Hepatocyte (in vitro differentiated cells): ENCODE results near the gene TCOF1. TPM values are rescaled to one million over a fixed set of nuclear protein-coding genes. Genes with fewer than 3 reads are reported as not detected.

Experiments
- DNase-seq: peaks from one replicate; pipeline ENCODE4 v3.0.0-alpha.2; 2016; ENCODE audit warnings: low spot score
- H2AFZ ChIP-seq: fragments of 200-600 bp; sonication (generic); 2 replicates; pipeline ENCODE4 v1.6.0; 2016; ENCODE audit warnings: antibody characterized with exemption, mild to moderate bottlenecking
- H3K27ac ChIP-seq: fragments of 200-600 bp; sonication (generic); 2 replicates; pipeline ENCODE4 v1.5.1; 2016; ENCODE audit warnings: mild to moderate bottlenecking
- H3K27me3 ChIP-seq: fragments of 200-600 bp; sonication (generic); 2 replicates; pipeline ENCODE4 v1.6.1; 2016
- H3K36me3 ChIP-seq: fragments of 200-600 bp; sonication (generic); replicated peaks from 2 replicates; pipeline ENCODE4 v1.5.1; 2016; ENCODE audit warnings: low read depth; ENCODE audit not compliant: insufficient read depth
- H3K4me1 ChIP-seq: fragments of 200-600 bp; sonication (generic); 2 replicates; pipeline ENCODE4 v1.5.1; 2016; ENCODE audit warnings: mild to moderate bottlenecking, moderate library complexity; ENCODE audit not compliant: insufficient read depth
- H3K4me2 ChIP-seq: fragments of 200-600 bp; sonication (generic); 2 replicates; pipeline ENCODE4 v1.6.0; 2016
- H3K4me3 ChIP-seq: fragments of 200-600 bp; sonication (generic); 2 replicates; pipeline ENCODE4 v1.5.1; 2016; ENCODE audit warnings: mild to moderate bottlenecking
- H3K79me2 ChIP-seq: fragments of 200-600 bp; sonication (generic); 2 replicates; pipeline ENCODE4 v1.6.0; 2017; ENCODE audit warnings: mild to moderate bottlenecking
- H3K9me2 ChIP-seq: fragments of 200-600 bp; sonication (generic); replicated peaks from 2 replicates; pipeline ENCODE4 v1.6.0; 2017; ENCODE audit warnings: mild to moderate bottlenecking; ENCODE audit not compliant: insufficient read depth
- H3K9me3 ChIP-seq: fragments of 200-600 bp; sonication (generic); 2 replicates; pipeline ENCODE4 v1.5.1; 2016; ENCODE audit warnings: low read depth, mild to moderate bottlenecking
- H4K20me1 ChIP-seq: fragments of 200-600 bp; sonication (generic); 2 replicates; pipeline ENCODE4 v1.6.0; 2016; ENCODE audit warnings: mild to moderate bottlenecking; ENCODE audit not compliant: insufficient read depth, poor library complexity, severe bottlenecking
- CTCF ChIP-seq: fragments of 200-600 bp; sonication (generic); IDR thresholded peaks from 2 replicates; pipeline ENCODE4 v1.5.1; 2016; ENCODE audit warnings: antibody characterized with exemption, mild to moderate bottlenecking; ENCODE audit not compliant: poor library complexity
- EZH2 ChIP-seq: fragments of 200-600 bp; sonication (generic); IDR thresholded peaks from 2 replicates; pipeline ENCODE4 v1.6.1; 2016; ENCODE audit warnings: antibody characterized with exemption, mild to moderate bottlenecking, borderline replicate concordance
- EZH2phosphoT487 ChIP-seq: fragments of 200-600 bp; sonication (generic); IDR thresholded peaks from one replicate; pipeline ENCODE4 v1.6.1; 2018; ENCODE audit warnings: antibody characterized with exemption, mild to moderate bottlenecking, low read depth, moderate library complexity; ENCODE audit not compliant: unreplicated experiment, severe bottlenecking
- WGBS: methylation state at CpG from one replicate; pipeline ENCODE4 v1.1.6; 2016; ENCODE audit warnings: low lambda C conversion rate; ENCODE audit errors: missing lambda C conversion rate; 5-methylcytosine and 5-hydroxymethylcytosine counted together
- polyA plus RNA-seq: library from polyadenylated mRNA; unstranded; fragments of >200 nt; fragmentation: Nextera tagmentation; extraction: Ambion mirVana; gene quantifications from 2 replicates; pipeline ENCODE4 v1.2.1, GENCODE V29; 2016
- total RNA-seq: library from RNA; depleted of rRNA; stranded (reverse); fragments of >200 nt; gene quantifications from 2 replicates; pipeline ENCODE4 v1.2.3, GENCODE V29; 2014

The TCOF1 gene
- total and polyA plus RNA-seq, 2 experiments from 2014 or later = 19.9 to 24.0 TPM

GRCh38 chr5:150310246-150310645 is 47.3 kb upstream of the TCOF1 start:
- no peak overlapping the region for H2AFZ ChIP-seq
- WGBS = 59% methylated on average over 5 of the region's 5 CpGs
- TF ChIP-seq EZH2phosphoT487 = no peak
- no peak for TF ChIP-seq EZH2
- TF ChIP-seq CTCF = no peak

GRCh38 chr5:150311015-150311692 is 46.3 kb upstream of the TCOF1 start:
- H3K79me2 ChIP-seq = no peaks in the 10 kb centered on the region
- no peak for DNase-seq
- no peak overlapping the region for H3K4me2 ChIP-seq
- no peaks in the 10 kb centered on the region for H3K36me3 ChIP-seq
- H2AFZ ChIP-seq = no peak overlapping the region
- no peaks in the 10 kb centered on the region for H4K20me1 ChIP-seq
- no peak overlapping the region for H3K4me3 ChIP-seq
- no peaks in the 10 kb centered on the region for H3K4me1 ChIP-seq
- TF ChIP-seq EZH2 (no peak), CTCF (no peak), EZH2phosphoT487 (no peak)
- no peaks in the 10 kb centered on the region for H3K9me2 ChIP-seq
- no peaks in the 10 kb centered on the region for H3K9me3 ChIP-seq
- no peak overlapping the region for H3K27ac ChIP-seq
- H3K27me3 ChIP-seq = no peaks in the 10 kb centered on the region
- WGBS = 83% methylated on average over 7 of the region's 7 CpGs

More at GRCh38 chr5:150310246-150310645, 47.3 kb upstream of the TCOF1 start:
- Histone ChIP-seq H4K20me1 (no peaks in the 10 kb centered on the region), H3K9me3 (no peaks in the 10 kb centered on the region), H3K79me2 (no peaks in the 10 kb centered on the region), H3K4me1 (no peaks in the 10 kb centered on the region), H3K9me2 (no peaks in the 10 kb centered on the region), H3K4me3 (no peak overlapping the region), H3K4me2 (no peak overlapping the region), H3K36me3 (no peaks in the 10 kb centered on the region), H3K27me3 (no peaks in the 10 kb centered on the region), H3K27ac (no peak overlapping the region)
- no peak for DNase-seq

- Histone ChIP-seq H3K4me2 (no peak overlapping the region), H3K9me2 (no peaks in the 10 kb centered on the region), H3K4me3 (no peak overlapping the region), H3K79me2 (no peaks in the 10 kb centered on the region), H3K27me3 (no peaks in the 10 kb centered on the region), H2AFZ (no peak overlapping the region), H3K9me3 (no peaks in the 10 kb centered on the region), H3K27ac (no peak overlapping the region), H3K36me3 (no peaks in the 10 kb centered on the region), H4K20me1 (no peaks in the 10 kb centered on the region), H3K4me1 (peaks cover 6% of the 10 kb centered on the region)
- TF ChIP-seq CTCF = no peak
- TF ChIP-seq EZH2 = no peak
- WGBS = 82% methylated on average over 6 of the region's 6 CpGs
- no peak for DNase-seq
Measured at GRCh38 chr5:150312518-150312917, 45.0 kb upstream of the TCOF1 start.

GRCh38 chr5:150313501-150313900 is 44.0 kb upstream of the TCOF1 start:
- TF ChIP-seq EZH2phosphoT487 (no peak), EZH2 (no peak), CTCF (no peak)
- Histone ChIP-seq H4K20me1 (no peaks in the 10 kb centered on the region), H2AFZ (no peak overlapping the region), H3K9me3 (no peaks in the 10 kb centered on the region), H3K4me1 (peaks cover 14% of the 10 kb centered on the region), H3K4me2 (no peak overlapping the region), H3K9me2 (no peaks in the 10 kb centered on the region), H3K27ac (peak overlapping the region; percentile 21), H3K27me3 (no peaks in the 10 kb centered on the region), H3K79me2 (no peaks in the 10 kb centered on the region), H3K36me3 (no peaks in the 10 kb centered on the region), H3K4me3 (no peak overlapping the region)
- WGBS = 90% methylated on average over 6 of the region's 6 CpGs
- DNase-seq = no peak
